NCI-H345 treated with DMSO at 0.1 percent for 48 hours (cell line): Measurements from ENCODE around the gene EEF2KMT.

Experiments
- DNase-seq: peaks from one replicate; lab custom pipeline; 2025; ENCODE audit not compliant: unreplicated experiment; lab: John Stamatoyannopoulos, UW

Gene EEF2KMT

DNA sequence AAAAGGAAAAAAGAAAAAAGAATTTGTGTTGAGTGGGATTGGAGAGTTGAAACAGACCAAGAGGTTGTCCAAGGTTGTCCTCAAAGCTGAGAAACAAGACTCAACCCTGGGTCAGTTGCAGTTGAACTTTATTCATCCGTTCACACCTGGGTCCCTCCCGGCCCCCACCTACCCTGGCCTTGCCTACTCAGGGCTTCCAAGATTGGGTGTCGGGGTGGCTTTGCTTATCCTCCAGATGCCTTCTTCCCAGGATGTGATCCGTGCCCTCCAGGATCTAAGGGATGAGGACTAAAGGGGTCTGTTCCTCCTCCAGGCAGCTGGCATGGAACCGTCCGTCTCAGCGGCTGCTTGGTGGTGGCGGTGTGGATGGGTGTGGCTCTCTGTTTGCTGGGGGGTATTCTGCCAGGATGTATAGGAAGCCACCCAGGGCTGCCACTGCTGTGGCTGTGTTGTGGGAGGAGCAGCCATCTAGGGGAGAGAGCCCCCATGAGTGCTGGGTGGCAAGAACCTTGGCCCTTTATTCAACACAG lies 53.5 kb downstream of the EEF2KMT start:
- DNase-seq = no peak

GRCh38 chr16:5042574-5043171 lies 54.9 kb downstream of the EEF2KMT start:
- DNase-seq = no peak

DNA sequence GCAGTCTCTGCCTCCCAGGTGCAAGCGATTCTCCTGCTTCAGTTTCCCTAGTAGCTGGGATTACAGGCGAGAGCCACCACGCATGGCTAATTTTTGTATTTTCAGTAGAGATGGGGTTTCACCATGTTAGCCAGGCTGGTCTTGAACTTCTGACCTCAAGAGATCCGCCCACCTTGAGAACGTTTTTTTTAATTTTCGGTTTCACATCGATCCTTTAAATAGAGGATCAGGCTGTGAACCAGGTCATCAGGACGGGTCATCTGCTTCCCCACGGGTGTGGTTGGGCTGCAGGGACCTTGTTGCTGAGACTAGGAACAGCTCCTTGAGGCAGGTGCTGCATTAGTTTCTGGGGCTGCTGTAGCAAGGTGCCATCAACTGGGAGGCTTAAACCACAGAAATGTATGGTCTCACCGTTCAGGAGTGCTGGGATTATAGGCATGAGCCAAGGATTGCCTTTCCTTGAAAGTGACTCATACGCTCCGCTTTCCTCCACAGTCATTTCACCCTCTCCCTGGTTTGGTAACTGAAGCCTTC lies 55.9 kb downstream of the EEF2KMT start:
- DNase-seq = no peak

DNA sequence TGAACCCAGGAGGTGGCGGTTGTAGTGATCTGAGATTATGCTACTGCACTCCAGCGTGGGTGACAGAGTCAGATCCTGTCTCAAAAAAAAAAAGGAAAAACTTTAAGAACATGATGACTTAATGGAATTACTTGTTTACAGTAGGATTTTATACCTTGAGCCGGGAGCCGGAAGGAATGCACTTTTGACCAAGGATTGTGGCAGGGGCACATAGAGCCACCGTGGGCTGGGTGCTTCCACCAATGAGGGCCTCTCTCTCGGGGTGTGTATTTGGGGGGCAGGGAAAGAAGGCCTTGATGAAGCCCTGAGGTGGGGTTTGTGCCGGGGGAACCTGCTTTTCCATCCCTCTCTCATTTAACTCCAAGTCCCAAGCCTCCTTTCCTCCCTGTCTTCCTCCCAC lies 57.1 kb downstream of the EEF2KMT start:
- no peak for DNase-seq

DNA sequence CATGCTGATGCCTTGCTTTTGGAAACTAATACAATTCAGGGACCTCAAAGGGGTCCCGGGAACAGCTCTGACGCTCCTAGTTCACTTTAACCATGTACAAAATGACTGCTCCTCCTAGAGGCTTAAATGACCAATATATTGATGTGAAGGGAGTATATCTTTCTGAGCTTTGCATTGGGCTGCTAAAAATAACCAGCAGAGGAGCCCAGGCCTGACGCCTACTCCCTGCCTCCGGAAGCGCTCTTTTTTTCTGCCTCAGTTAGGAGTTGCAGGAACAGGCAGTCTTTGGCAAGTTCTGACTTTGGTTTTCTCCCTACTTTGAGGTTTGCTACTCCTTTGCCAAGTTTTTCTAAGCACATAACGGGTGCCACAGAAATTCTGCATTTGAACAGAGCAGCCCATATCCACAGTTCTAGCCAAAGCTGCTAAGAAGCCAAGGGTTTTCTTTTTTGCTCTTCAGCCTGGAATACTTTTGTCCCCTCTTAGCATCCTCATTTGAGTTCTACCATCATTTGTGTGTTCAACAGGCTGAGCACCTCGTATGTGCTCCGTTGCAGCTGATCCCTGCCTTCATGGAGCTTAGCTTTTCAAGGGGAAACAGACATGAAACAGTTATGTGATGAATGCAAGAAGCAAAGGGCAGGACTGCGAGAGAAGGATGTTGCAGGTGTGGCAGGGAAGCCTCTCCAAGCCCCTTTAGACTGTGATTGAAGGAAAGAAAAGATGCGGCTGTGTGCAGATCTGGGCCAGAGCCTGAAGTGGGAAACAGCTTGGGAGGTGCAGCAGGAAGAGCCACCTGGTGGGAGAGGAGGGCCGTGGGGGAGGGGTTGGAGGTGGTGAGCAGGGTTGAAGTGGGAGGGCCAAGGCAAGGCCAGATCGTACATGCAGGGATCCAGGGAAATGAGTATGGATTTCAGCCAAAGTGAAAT lies 61.1 kb downstream of the EEF2KMT start:
- no peak for DNase-seq

DNA sequence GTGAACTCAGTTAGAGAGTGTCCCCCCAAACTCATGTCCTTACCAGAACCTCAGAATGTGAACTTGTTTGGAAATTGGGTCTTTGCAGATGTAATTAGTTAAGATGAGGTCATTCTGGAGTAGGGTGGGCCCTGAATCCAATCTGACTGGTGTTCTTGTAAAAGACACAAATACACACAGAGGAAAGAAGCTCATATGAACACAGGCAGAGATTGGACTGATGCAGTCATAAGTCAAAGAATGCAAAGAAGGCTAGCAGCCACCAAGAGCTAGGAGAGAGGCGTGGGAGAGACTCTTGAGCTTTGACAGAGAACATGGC lies 61.7 kb downstream of the EEF2KMT start:
- no peak for DNase-seq
